ENCODE data around the gene ZBTB44.

DNA sequence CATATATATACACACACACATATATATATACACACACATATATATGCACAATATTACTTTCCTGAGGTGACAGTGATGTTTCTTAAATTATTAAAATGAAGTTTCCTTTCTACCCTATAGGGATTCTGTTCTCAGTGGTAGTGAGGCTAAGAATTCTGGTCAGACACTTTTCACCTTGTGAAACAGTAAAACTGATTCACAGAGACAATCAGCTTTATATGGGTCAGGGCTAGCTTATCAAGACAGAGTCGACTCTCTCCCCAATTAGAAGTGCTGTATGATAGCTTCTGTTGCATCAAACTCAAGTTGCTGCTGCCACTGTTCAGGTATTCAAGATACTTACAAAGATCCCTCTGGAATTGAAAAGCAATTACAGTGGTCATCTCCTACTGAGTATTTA lies 68.4 kb downstream of the ZBTB44 start:
- TF ChIP-seq, protein P1, sequence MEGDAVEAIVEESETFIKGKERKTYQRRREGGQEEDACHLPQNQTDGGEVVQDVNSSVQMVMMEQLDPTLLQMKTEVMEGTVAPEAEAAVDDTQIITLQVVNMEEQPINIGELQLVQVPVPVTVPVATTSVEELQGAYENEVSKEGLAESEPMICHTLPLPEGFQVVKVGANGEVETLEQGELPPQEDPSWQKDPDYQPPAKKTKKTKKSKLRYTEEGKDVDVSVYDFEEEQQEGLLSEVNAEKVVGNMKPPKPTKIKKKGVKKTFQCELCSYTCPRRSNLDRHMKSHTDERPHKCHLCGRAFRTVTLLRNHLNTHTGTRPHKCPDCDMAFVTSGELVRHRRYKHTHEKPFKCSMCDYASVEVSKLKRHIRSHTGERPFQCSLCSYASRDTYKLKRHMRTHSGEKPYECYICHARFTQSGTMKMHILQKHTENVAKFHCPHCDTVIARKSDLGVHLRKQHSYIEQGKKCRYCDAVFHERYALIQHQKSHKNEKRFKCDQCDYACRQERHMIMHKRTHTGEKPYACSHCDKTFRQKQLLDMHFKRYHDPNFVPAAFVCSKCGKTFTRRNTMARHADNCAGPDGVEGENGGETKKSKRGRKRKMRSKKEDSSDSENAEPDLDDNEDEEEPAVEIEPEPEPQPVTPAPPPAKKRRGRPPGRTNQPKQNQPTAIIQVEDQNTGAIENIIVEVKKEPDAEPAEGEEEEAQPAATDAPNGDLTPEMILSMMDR (IDR thresholded peaks at IDR 0.05), result no peak
- no peak for TF ChIP-seq POLR2A (IDR thresholded peaks at IDR 0.05)

Measured in testis (tissue), 2 donors.